Measurements from ENCODE around the gene MRPL43. TPM values are rescaled to one million over a fixed set of nuclear protein-coding genes. Genes with fewer than 3 reads are reported as not detected.

MRPL43 gene
- total and polyA plus RNA-seq, 10 of the 15 experiments (the other 5 are each of a cell fraction or from before 2014, with no cell fraction given) = 16.6 to 108 (median 65.1) TPM

- no peak for TF ChIP-seq RCOR1 (conservative IDR thresholded peaks at IDR 0.05; ENCODE audit: low read depth, low read length)
Observed at GRCh38 chr10:101008823-101009423, 21.6 kb upstream of the MRPL43 start (continued).

GRCh38 chr10:101007915-101008822 lies 20.9 kb upstream of the MRPL43 start:
- ChIA-PET CTCF (interaction anchor here (1.0 to 3.0 kb wide), 3 partner anchors 8 to 10 kb away, joined by 3 to 13 read pairs (median 8); no protein-coding TSS in a partner anchor), RAD21 (ENCODE audit: unreplicated experiment) (no interaction called here), SMC1A (ENCODE audit: uncharacterized antibody, unreplicated experiment) (no interaction called here), POLR2A (interaction anchor here (1.3 kb wide), 1 partner anchor 44 kb away, joined by 7 read pairs; no protein-coding TSS in a partner anchor)
- FAIRE-seq (no peak), DNase-seq (ENCODE audit: low read depth, low spot score) (no peak), ATAC-seq (no peak)
- Histone ChIP-seq H3K27ac (ENCODE audit: control insufficient read depth, insufficient read depth) (no peak overlapping the region), H4K20me1 (ENCODE audit: control insufficient read depth, insufficient read depth) (no peaks in the 10 kb centered on the region), H3K36me3 (ENCODE audit: control insufficient read depth in 2 of 2, insufficient read depth in 2 of 2, low read length in 1 of 2) (peaks cover 0 to 2% of the 10 kb centered on the region in 2 experiments; a peak in 2 of 4 replicates), H3K4me3 (no peak overlapping the region), H3K27me3 (replicated peaks in 1 of 2; ENCODE audit: control insufficient read depth in 2 of 2, insufficient read depth in 2 of 2, low read length in 1 of 2) (no peaks in the 10 kb centered on the region), H3K4me1 (ENCODE audit: control insufficient read depth, insufficient read depth, low read length) (peaks cover 1% of the 10 kb centered on the region; the same call in 1 of the 2 replicates), H3K9me3 (replicated peaks; ENCODE audit: control insufficient read depth, insufficient read depth, low read length) (no peaks in the 10 kb centered on the region), H3K4me2 (ENCODE audit: control insufficient read depth, insufficient read depth) (no peak overlapping the region), H3K9ac (ENCODE audit: control insufficient read depth, insufficient read depth, low read length) (no peak overlapping the region), H2AFZ (ENCODE audit: control insufficient read depth, low read depth, low read length) (no peak overlapping the region), H3K79me2 (ENCODE audit: control insufficient read depth, insufficient read depth, low read length) (no peaks in the 10 kb centered on the region)
- 59% methylated on average over 13 of the region's 13 CpGs for WGBS (ENCODE audit: insufficient coverage, insufficient replicate concordance, low lambda C conversion rate, missing lambda C conversion rate)
- intact Hi-C loops (cut with micrococcal nuclease; ENCODE audit: unreplicated experiment) (no loop called here), in situ Hi-C loops (cut with MboI) (no loop called here)
- TF ChIP-seq GABPA (IDR thresholded peaks at IDR 0.05; ENCODE audit: low read depth) (no peak), SREBF1 (IDR thresholded peaks at IDR 0.05; ENCODE audit: low read length) (no peak), ZNF24 (IDR thresholded peaks at IDR 0.05) (no peak), SMAD5 (IDR thresholded peaks at IDR 0.05; ENCODE audit: low read depth) (no peak), NFYB (IDR thresholded peaks at IDR 0.05; ENCODE audit: insufficient read depth, low read depth, low read length) (no peak), YY1 (IDR thresholded peaks at IDR 0.05; ENCODE audit: low read depth, low read length) (no peak), SKIL (IDR thresholded peaks at IDR 0.05; ENCODE audit: low read depth, poor library complexity, severe bottlenecking) (no peak), CBX5 (IDR thresholded peaks at IDR 0.05; ENCODE audit: low read depth) (no peak), FOXK2 (IDR thresholded peaks at IDR 0.05) (no peak), ZBTB4 (CRISPR knock-in tag; IDR thresholded peaks at IDR 0.05) (no peak), CHD2 (IDR thresholded peaks at IDR 0.05; ENCODE audit: borderline replicate concordance, low read depth, low read length) (no peak)
- no TSS peak for BruUV-seq (replicated peaks)

Measured in GM12878 (cell line).